Measurements from ENCODE around the gene LECT2. TPM values are rescaled to one million over a fixed set of nuclear protein-coding genes. Genes with fewer than 3 reads are reported as not detected.

The LECT2 gene
- total RNA-seq, 4 donors from 2014 or later = not detected

- 49% methylated on average over 3 of the region's 3 CpGs for WGBS
- no peak for TF ChIP-seq CTCF (IDR thresholded peaks at IDR 0.05)
- TF ChIP-seq EP300 (IDR thresholded peaks at IDR 0.05) = no peak
- no peak for TF ChIP-seq POLR2A (IDR thresholded peaks at IDR 0.05; ENCODE audit: low read depth)
- no peak for TF ChIP-seq POLR2AphosphoS5 (IDR thresholded peaks at IDR 0.05)
- Histone ChIP-seq H3K27ac (replicated peaks in 1 of 4) (no peak overlapping the region), H3K4me3 (no peak overlapping the region), H3K9me3 (no peaks in the 10 kb centered on the region), H3K27me3 (peaks cover 0 to 9% (median 0%) of the 10 kb centered on the region in 4 donors), H3K4me1 (no peaks in the 10 kb centered on the region), H3K36me3 (no peaks in the 10 kb centered on the region)
- intact Hi-C loops (cut with DNase I) = no loop called here
- DNase-seq (ENCODE audit: extremely low spot score) = peak; percentile 77
Measured at GRCh38 chr5:135901633-135902032, 53.1 kb downstream of the LECT2 start.

- no peaks in the 10 kb centered on the region for H3K9me3 ChIP-seq
- TF ChIP-seq POLR2A (IDR thresholded peaks at IDR 0.05; ENCODE audit: low read depth) = no peak
- no peak for TF ChIP-seq CTCF (IDR thresholded peaks at IDR 0.05)
- TF ChIP-seq EP300 (IDR thresholded peaks at IDR 0.05) = no peak
- no peak for TF ChIP-seq POLR2AphosphoS5 (IDR thresholded peaks at IDR 0.05)
- H3K4me3 ChIP-seq = no peak overlapping the region
- 83% methylated on average over 3 of the region's 3 CpGs for WGBS
- no peaks in the 10 kb centered on the region for H3K36me3 ChIP-seq
- intact Hi-C loops (cut with DNase I) = no loop called here
- peaks cover 0 to 9% (median 0%) of the 10 kb centered on the region in 4 donors for H3K27me3 ChIP-seq
- no peaks in the 10 kb centered on the region for H3K4me1 ChIP-seq
- peak; percentile 70 for DNase-seq (ENCODE audit: extremely low spot score)
- no peak overlapping the region for H3K27ac ChIP-seq (replicated peaks in 1 of 4)
Measured at GRCh38 chr5:135900276-135900675, 54.5 kb downstream of the LECT2 start.

- TF ChIP-seq POLR2A (IDR thresholded peaks at IDR 0.05; ENCODE audit: low read depth) (no peak), EP300 (IDR thresholded peaks at IDR 0.05) (no peak)
- Histone ChIP-seq H3K4me1 (no peaks in the 10 kb centered on the region), H3K36me3 (no peaks in the 10 kb centered on the region), H3K9me3 (no peaks in the 10 kb centered on the region), H3K27me3 (peaks cover 0 to 7% (median 0%) of the 10 kb centered on the region in 4 donors), H3K27ac (replicated peaks in 1 of 4) (no peak overlapping the region), H3K4me3 (no peak overlapping the region)
- 81% methylated on average over 6 of the region's 6 CpGs for WGBS
- intact Hi-C loops (cut with DNase I) = no loop called here
- DNase-seq (ENCODE audit: extremely low spot score) = peak; percentile 64
Measured at GRCh38 chr5:135898651-135899050, 56.1 kb downstream of the LECT2 start.

Other genes starting within 250 kb of the LECT2 start
- under 1 TPM in 2 of 4 donors, not detected in 2; 0.40 to 0.42 TPM for gene SLC25A48, start 120.3 kb downstream of the LECT2 start, total RNA-seq
- not detected for gene IL9, start 59.1 kb downstream of the LECT2 start, total RNA-seq
- 100 to 1,000 TPM in 2 of 4 donors, 10 to 100 TPM in 2; 62.3 to 128 (median 92.9) TPM for gene TGFBI, start 74.0 kb upstream of the LECT2 start, total RNA-seq
- gene SMAD5, start 177.9 kb upstream of the LECT2 start, total RNA-seq = 10 to 100 TPM; 42.4 to 47.9 (median 46.3) TPM
- not detected for gene SMIM32, start 238.2 kb upstream of the LECT2 start, total RNA-seq